Measurements from ENCODE around the gene SARS1.
"Not testable (repeated sequence)": the region's sequence is repeated elsewhere in the genome, so short reads cannot be mapped to it uniquely, and the experiment has no call there.

The SARS1 gene

DNA sequence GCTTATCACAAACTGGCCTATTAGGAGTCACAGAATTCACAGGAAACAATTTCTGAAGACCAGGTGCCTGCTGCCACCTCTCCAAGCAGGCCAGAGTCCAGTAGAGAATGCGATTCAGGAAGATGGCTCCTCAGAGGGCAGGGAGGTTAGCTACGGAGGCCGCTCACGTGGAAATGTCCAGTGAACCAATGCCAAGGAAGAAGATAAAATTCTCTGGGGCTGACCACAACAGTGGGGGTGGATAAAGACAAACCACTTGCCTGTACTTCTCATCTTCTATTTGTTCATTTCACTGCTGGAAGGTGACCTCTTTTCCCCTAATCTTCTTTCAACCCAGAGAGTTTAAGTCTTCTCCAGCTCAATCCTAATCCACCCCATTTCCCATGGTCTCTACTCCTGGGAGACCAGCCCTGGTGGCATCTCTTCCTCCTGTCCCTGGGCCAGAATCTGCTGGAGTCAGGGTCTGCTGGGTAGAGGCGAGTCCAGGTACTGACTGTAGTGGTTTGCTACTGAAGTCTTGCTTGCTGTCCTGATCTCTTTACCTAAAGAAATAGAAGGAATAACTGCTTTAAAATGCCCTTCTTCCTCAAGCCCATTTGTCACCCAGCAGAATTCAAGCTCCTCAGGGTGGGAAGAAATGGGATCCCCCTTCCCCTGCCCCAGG, 66.0 kb downstream of the SARS1 start:
- DNase-seq: no peak

DNA sequence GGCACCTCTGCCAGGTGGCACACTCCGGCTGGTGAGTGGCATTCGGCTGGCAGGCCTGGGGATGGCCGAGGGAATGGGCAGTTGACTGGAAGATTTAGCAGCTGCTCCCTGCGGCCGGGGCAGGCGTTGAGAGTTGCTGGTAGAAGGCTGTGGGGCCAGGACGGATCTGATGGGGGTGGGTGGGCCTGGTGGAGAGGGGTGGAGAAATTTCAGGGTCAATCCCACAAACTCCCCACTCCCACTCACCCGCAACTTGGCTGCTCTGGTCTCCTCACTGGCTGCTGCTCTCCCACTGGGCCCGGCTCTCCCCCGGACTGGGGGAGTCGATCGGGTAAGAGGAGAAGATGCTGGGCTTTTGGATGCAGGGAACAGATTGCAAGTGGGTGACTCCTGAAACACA, 67.1 kb downstream of the SARS1 start:
- DNase-seq: no peak

DNA sequence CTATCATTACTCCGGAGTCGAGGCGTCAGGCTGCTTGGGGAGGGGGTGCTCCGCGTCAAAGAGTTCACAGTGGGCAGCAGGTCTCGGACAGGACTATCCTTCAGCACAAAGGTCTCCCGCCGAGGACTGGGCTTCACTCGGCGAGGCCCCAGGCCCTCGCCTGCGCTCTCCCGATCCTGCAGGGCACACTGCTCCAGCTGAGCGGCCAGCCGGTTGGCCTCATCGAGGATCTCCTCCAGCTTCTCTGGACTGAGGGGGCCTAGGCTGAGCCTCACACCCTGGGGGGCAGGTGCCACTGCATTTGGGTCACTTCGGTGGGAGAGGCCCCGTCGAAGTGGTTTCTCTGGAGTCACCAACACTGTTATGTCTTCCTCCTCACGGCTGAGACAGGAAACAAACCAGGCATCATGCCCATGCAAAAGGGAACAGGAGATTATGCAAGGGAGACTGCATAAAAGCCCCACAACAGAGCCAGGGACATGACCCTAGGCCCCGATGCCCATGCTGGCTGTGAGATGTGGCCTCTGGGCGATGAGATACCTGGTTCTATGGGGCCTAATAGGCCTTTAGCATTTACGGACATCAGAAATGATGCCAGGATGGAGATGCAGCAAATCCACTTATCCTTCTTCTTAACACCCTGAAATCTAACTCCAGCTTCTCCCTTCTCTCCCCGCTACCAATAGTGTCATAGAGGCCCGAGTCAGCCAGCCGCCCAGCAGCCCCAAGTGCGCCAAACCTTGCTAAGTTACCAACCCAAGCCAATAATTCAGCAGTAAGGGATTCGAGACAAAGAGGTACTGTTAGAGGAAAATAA, 68.2 kb downstream of the SARS1 start:
- no peak for DNase-seq

DNA sequence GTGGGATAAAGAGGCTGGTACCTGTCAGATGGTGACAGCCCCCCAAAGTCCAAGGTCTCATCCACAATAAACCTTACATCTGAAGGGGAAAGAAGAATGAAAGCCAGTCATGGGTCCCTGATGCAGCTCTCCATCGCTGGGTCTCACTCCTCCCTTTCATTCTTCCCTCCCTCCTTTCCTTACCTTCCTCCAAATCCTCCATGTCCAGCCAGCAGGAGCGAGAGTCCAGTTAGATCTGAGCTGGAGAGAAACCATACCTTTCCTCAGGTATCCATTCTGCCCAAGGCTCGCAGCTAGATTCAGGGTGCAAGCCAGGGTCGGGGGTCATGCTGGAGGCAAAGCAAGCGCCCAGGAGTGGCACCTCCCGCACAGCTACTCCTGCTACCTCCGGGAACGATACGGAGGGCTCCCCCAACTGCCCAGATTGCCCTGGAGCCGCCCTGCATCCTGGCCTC, 68.8 kb downstream of the SARS1 start:
- no peak for DNase-seq

DNA sequence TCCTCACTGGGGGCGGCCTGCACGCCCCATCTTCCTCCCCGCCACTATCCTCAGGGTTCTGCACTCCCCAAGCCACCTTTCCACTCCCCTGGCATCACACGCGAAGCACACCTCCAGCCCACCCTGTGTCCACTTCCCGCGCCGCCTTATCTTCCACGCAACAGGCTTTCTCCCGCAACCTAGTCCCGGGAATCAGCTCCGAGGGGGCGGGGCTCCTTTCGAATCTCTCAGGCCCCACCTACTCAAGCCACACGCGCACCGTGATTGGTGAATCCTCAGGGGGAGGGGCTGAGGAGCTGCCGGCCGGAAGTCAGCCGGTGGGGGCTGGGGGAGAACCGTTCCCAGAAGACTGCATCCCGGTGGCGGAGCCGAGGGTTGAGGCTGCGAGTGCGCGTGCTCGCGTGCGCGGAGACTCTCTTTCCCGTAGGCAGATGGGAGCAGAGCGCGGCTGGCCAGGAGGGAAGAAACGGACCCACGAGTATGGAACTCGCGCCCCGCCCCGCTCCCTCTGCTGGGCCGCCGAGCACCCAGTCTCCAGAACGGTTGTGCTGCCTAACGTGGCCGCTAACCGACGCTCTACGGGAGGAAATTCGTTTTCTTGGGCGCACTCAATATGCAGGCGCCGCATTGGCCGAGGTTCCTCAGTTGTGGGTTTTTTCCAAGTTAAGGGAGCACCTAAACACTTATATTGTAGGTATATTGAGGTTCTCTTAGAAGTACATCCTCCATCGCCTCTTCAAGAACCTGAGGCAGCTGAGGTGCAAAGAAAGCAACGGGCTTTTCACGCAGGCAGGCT, 69.4 kb downstream of the SARS1 start, which contains the start of gene PSRC1:
Gene PSRC1 (minus strand): TSS at position 194 of the 796 bp plus-strand sequence.
- DNase-seq: peak; percentile 84

DNA sequence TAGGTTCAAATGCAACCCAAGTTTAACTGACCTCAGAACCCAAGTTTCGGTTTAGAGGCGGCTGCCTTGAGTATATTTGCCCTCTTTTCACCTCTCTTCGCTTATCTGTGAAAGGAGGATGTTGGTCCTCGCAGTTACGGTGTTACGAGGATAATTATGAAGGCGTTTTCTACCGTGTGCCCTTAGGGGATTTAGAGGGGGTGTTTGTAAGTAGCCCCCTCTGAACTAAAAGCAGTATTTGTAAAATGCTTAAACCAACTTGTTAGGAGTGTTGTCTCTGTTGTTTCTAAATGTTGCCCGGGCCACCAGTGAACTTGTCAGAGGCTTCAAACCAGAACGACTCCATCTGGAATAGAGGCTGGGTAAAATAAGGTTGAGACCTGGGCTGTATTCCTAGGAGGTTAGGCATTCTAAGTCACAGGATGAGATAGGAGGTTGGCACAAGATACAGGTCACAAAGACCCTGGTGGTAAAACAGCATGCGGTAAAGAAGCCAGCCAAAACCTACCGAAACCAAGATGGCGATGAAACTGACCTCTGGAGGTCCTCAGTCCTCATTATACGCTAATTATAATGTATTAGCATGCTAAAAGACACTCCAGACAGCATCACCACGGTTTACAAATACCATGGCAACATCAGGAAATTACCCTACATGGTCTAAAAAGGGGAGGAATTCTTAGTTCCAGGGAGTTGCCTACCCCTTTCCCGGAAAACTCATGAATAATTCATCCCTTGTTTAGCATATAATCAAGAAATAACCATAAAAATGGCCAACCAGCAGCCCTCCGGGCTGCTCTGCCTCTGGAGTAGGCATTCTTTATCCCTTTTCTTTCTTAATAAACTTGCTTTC, 70.3 kb downstream of the SARS1 start:
- DNase-seq: no peak

DNA sequence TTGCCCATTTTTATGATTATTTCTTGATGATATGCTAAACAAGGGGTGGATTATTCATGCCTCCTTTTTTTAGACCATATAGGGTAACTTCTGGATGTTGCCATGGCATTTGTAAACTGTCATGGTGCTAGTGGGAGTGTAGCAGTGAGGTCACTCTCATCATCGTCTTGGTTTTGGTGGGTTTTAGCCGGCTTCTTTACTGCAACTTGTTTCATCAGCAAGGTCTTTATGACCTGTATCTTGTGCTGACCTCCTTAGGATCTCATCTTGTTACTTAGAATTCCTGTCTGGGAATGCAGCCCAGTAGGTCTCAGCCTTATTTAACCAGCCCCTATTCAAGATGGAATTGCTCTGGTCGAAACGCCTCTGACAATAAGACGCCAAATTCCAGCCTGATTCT, 73.0 kb downstream of the SARS1 start:
- DNase-seq: not testable (repeated sequence)
